HEK293 (cell line): Measurements from ENCODE around the gene ZFR.

Experiments used
- CTCF ChIA-PET: fragments of 350-600 bp; formaldehyde crosslinking; extraction: SDS; loops from one replicate; lab custom pipeline; 2021; ENCODE audit warnings: antibody characterized with exemption; lab: Yijun Ruan, JAX
- POLR2A ChIA-PET: fragments of 300-600 bp; formaldehyde crosslinking; extraction: SDS; loops from one replicate; lab custom pipeline; 2020; ENCODE audit warnings: antibody characterized with exemption, inconsistent platforms; lab: Yijun Ruan, JAX
- H3K27ac ChIP-seq: fragments of 200-500 bp; sonication (Bioruptor generic); 2 replicates; pipeline ENCODE4 v1.5.1; 2014; ENCODE audit warnings: low read depth, low read length, control low read depth, inconsistent platforms; ENCODE audit errors: extremely low read depth
- H3K36me3 ChIP-seq, 2 experiments: fragments of 200-500 bp in 1 of 2; sonication (Bioruptor generic) in 1 of 2; 1 replicate in 1 of 2; 2 replicates in 1 of 2; pipeline ENCODE4 v1.5.1; 2014 to 2017; ENCODE audit warnings: inconsistent platforms in 2 of 2, low read length in 2 of 2; ENCODE audit not compliant: control insufficient read depth in 2 of 2, insufficient read depth in 1 of 2
- H3K4me1 ChIP-seq: fragments of 200-500 bp; sonication (Bioruptor generic); 2 replicates; pipeline ENCODE4 v1.5.1; 2014; ENCODE audit warnings: mild to moderate bottlenecking, low read length, inconsistent platforms; ENCODE audit not compliant: control insufficient read depth, insufficient read depth
- H3K4me3 ChIP-seq: 2 replicates; pipeline ENCODE4 v1.5.1; 2011; ENCODE audit warnings: low read depth, mild to moderate bottlenecking, control low read depth, low read length, moderate library complexity
- H3K9me3 ChIP-seq: fragments of 200-500 bp; sonication (Bioruptor generic); 2 replicates; pipeline ENCODE4 v1.5.1; 2014; ENCODE audit warnings: low read depth, low read length, inconsistent platforms; ENCODE audit not compliant: control insufficient read depth, insufficient read depth
- GLI2 ChIP-seq: fragments of 450-650 bp; formaldehyde crosslinking; IDR thresholded peaks from 2 replicates; pipeline ENCODE4; 2017; ENCODE audit warnings: missing biosample characterization, missing genetic modification characterization, low read depth, borderline replicate concordance
- IKZF3 ChIP-seq: fragments of 450-650 bp; IDR thresholded peaks from 2 replicates; pipeline ENCODE4 v1.5.0; 2018; ENCODE audit warnings: missing biosample characterization, mild to moderate bottlenecking, missing genetic modification characterization, moderate library complexity
- KLF1 ChIP-seq: fragments of 450-650 bp; formaldehyde crosslinking; IDR thresholded peaks from 2 replicates; pipeline ENCODE4 v1.5.1; 2016; ENCODE audit warnings: missing biosample characterization, missing genetic modification characterization
- SALL2 ChIP-seq: fragments of 450-650 bp; formaldehyde crosslinking; IDR thresholded peaks from 2 replicates; pipeline ENCODE4 v1.5.0; 2017; ENCODE audit warnings: missing biosample characterization, mild to moderate bottlenecking, missing genetic modification characterization, borderline replicate concordance
- SCRT1 ChIP-seq: fragments of 450-650 bp; formaldehyde crosslinking; IDR thresholded peaks from 2 replicates; pipeline ENCODE4 v1.5.1; 2016; ENCODE audit warnings: missing biosample characterization, missing genetic modification characterization, borderline replicate concordance
- SCRT2 ChIP-seq: fragments of 450-650 bp; formaldehyde crosslinking; IDR thresholded peaks from 2 replicates; pipeline ENCODE4 v1.5.1; 2016; ENCODE audit warnings: missing biosample characterization, missing genetic modification characterization
- YY2 ChIP-seq: fragments of 450-650 bp; formaldehyde crosslinking; IDR thresholded peaks from 2 replicates; pipeline ENCODE4 v1.5.1; 2016; ENCODE audit warnings: missing biosample characterization, missing genetic modification characterization
- ZBTB17 ChIP-seq: fragments of 450-650 bp; formaldehyde crosslinking; IDR thresholded peaks from 2 replicates; pipeline ENCODE4 v1.5.1; 2016; ENCODE audit warnings: missing biosample characterization, missing genetic modification characterization
- ZBTB20 ChIP-seq: fragments of 450-650 bp; formaldehyde crosslinking; IDR thresholded peaks from 2 replicates; pipeline ENCODE4 v1.5.1; 2016; ENCODE audit warnings: missing biosample characterization, missing genetic modification characterization
- ZFP69B ChIP-seq: fragments of 450-650 bp; formaldehyde crosslinking; IDR thresholded peaks from 2 replicates; pipeline ENCODE4 v1.5.1; 2016; ENCODE audit warnings: missing biosample characterization, missing genetic modification characterization
- ZNF112 ChIP-seq: fragments of 450-650 bp; formaldehyde crosslinking; IDR thresholded peaks from 2 replicates; pipeline ENCODE4 v1.5.0; 2017; ENCODE audit warnings: missing biosample characterization, missing genetic modification characterization
- ZNF133 ChIP-seq: fragments of 450-650 bp; formaldehyde crosslinking; IDR thresholded peaks from 2 replicates; pipeline ENCODE4 v1.5.1; 2016; ENCODE audit warnings: missing biosample characterization, missing genetic modification characterization
- ZNF146 ChIP-seq: fragments of 450-650 bp; formaldehyde crosslinking; IDR thresholded peaks from 2 replicates; pipeline ENCODE4 v1.5.1; 2016; ENCODE audit warnings: missing biosample characterization, missing genetic modification characterization
- ZNF19 ChIP-seq: fragments of 450-650 bp; formaldehyde crosslinking; IDR thresholded peaks from 2 replicates; pipeline ENCODE4; 2016; ENCODE audit warnings: missing biosample characterization, missing genetic modification characterization, low read depth
- ZNF239 ChIP-seq: fragments of 450-650 bp; formaldehyde crosslinking; IDR thresholded peaks from 2 replicates; pipeline ENCODE4 v1.5.1; 2016; ENCODE audit warnings: missing biosample characterization, missing genetic modification characterization
- ZNF24 ChIP-seq: fragments of 450-650 bp; formaldehyde crosslinking; IDR thresholded peaks from 2 replicates; pipeline ENCODE4 v1.5.1; 2016; ENCODE audit warnings: missing biosample characterization, missing genetic modification characterization
- ZNF341 ChIP-seq: fragments of 450-650 bp; formaldehyde crosslinking; IDR thresholded peaks from 2 replicates; pipeline ENCODE4; 2016; ENCODE audit warnings: low read depth, missing biosample characterization, missing genetic modification characterization
- ZNF600 ChIP-seq: fragments of 450-650 bp; formaldehyde crosslinking; IDR thresholded peaks from 2 replicates; pipeline ENCODE4 v1.5.1; 2016; ENCODE audit warnings: missing biosample characterization, missing genetic modification characterization
- ZNF610 ChIP-seq: fragments of 450-650 bp; formaldehyde crosslinking; IDR thresholded peaks from 2 replicates; pipeline ENCODE4 v1.5.1; 2016; ENCODE audit warnings: missing biosample characterization, missing genetic modification characterization, borderline replicate concordance
- ZNF624 ChIP-seq: fragments of 450-650 bp; formaldehyde crosslinking; IDR thresholded peaks from 2 replicates; pipeline ENCODE4 v1.5.1; 2017; ENCODE audit warnings: missing biosample characterization, missing genetic modification characterization
- ZNF701 ChIP-seq: fragments of 450-650 bp; formaldehyde crosslinking; IDR thresholded peaks from 2 replicates; pipeline ENCODE4 v1.5.1; 2016; ENCODE audit warnings: missing biosample characterization, missing genetic modification characterization
- ZNF76 ChIP-seq: fragments of 450-650 bp; formaldehyde crosslinking; IDR thresholded peaks from 2 replicates; pipeline ENCODE4; 2016; ENCODE audit warnings: low read depth, missing biosample characterization, missing genetic modification characterization, borderline replicate concordance
- ZNF791 ChIP-seq: fragments of 450-650 bp; formaldehyde crosslinking; IDR thresholded peaks from 2 replicates; pipeline ENCODE4 v1.5.1; 2016; ENCODE audit warnings: missing biosample characterization, missing genetic modification characterization
- ZSCAN23 ChIP-seq: fragments of 450-650 bp; formaldehyde crosslinking; IDR thresholded peaks from 2 replicates; pipeline ENCODE4 v1.5.1; 2016; ENCODE audit warnings: missing biosample characterization, missing genetic modification characterization
- TF ChIP-seq, protein P1 (sequence below): fragments of 450-650 bp; formaldehyde crosslinking; IDR thresholded peaks from 2 replicates; pipeline ENCODE4 v1.5.0; 2017; ENCODE audit warnings: missing biosample characterization, missing genetic modification characterization, borderline replicate concordance
- TF ChIP-seq, protein P2 (sequence below): fragments of 450-650 bp; formaldehyde crosslinking; IDR thresholded peaks from 2 replicates; pipeline ENCODE4 v1.5.1; 2016; ENCODE audit warnings: missing biosample characterization, missing genetic modification characterization
- TF ChIP-seq, protein P3 (sequence below): IDR thresholded peaks from 2 replicates; pipeline ENCODE4 v1.6.1; 2011; ENCODE audit warnings: mild to moderate bottlenecking, low read depth, low read length, borderline replicate concordance
- TF ChIP-seq, protein P4 (sequence below): fragments of 450-650 bp; formaldehyde crosslinking; IDR thresholded peaks from 2 replicates; pipeline ENCODE4 v1.5.1; 2016; ENCODE audit warnings: missing biosample characterization, missing genetic modification characterization
- TF ChIP-seq, protein P5 (sequence below): fragments of 450-650 bp; formaldehyde crosslinking; IDR thresholded peaks from 2 replicates; pipeline ENCODE4 v1.5.1; 2017; ENCODE audit warnings: missing biosample characterization, missing genetic modification characterization

Gene ZFR

DNA sequence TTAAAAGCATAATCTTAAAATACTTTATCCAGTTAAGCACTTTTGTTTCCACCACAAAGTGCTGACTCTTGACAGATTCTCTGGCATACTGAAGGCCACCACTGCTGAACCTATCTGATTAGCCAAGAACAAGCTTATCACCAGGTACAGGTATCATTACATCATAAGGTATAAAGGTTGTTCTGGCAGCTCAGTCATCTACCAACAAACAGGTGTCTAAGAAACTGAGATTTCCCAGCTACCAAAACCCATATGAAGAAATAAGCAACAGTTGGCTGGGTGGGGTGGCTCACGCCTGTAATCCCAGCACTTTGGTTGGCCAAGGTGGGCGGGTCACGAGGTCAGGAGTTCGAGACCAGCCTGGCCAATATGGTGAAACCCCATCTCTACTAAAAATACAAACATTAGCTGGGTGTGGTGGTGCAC lies 136.8 kb downstream of the ZFR start:
- POLR2A ChIA-PET, result no interaction called here
- H3K36me3 ChIP-seq, result no peaks in the 10 kb centered on the region
- H3K4me1 ChIP-seq, result peaks cover 13% of the 10 kb centered on the region
- CTCF ChIA-PET, result interaction anchor here (0.6 to 1.3 kb wide), 3 partner anchors 22 to 229 kb away, joined by 3 to 8 read pairs (median 5); no protein-coding TSS in a partner anchor
- TF ChIP-seq SCRT1 (tag by site-specific recombination) (peak; percentile 79), SCRT2 (tag by site-specific recombination) (peak; percentile 89), ZNF701 (no peak), KLF1 (peak; percentile 54; the same call in 1 of the 2 replicates), ZNF133 (no peak), ZSCAN23 (no peak), ZBTB20 (tag by site-specific recombination) (no peak), ZNF112 (tag by site-specific recombination) (no peak), ZNF610 (tag by site-specific recombination) (no peak), ZFP69B (tag by site-specific recombination) (no peak), ZNF600 (tag by site-specific recombination) (no peak), GLI2 (tag by site-specific recombination) (no peak)
- TF ChIP-seq, protein P1, sequence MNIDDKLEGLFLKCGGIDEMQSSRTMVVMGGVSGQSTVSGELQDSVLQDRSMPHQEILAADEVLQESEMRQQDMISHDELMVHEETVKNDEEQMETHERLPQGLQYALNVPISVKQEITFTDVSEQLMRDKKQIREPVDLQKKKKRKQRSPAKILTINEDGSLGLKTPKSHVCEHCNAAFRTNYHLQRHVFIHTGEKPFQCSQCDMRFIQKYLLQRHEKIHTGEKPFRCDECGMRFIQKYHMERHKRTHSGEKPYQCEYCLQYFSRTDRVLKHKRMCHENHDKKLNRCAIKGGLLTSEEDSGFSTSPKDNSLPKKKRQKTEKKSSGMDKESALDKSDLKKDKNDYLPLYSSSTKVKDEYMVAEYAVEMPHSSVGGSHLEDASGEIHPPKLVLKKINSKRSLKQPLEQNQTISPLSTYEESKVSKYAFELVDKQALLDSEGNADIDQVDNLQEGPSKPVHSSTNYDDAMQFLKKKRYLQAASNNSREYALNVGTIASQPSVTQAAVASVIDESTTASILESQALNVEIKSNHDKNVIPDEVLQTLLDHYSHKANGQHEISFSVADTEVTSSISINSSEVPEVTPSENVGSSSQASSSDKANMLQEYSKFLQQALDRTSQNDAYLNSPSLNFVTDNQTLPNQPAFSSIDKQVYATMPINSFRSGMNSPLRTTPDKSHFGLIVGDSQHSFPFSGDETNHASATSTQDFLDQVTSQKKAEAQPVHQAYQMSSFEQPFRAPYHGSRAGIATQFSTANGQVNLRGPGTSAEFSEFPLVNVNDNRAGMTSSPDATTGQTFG, result no peak
- TF ChIP-seq, protein P2, sequence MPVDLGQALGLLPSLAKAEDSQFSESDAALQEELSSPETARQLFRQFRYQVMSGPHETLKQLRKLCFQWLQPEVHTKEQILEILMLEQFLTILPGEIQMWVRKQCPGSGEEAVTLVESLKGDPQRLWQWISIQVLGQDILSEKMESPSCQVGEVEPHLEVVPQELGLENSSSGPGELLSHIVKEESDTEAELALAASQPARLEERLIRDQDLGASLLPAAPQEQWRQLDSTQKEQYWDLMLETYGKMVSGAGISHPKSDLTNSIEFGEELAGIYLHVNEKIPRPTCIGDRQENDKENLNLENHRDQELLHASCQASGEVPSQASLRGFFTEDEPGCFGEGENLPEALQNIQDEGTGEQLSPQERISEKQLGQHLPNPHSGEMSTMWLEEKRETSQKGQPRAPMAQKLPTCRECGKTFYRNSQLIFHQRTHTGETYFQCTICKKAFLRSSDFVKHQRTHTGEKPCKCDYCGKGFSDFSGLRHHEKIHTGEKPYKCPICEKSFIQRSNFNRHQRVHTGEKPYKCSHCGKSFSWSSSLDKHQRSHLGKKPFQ (tag by site-specific recombination), result no peak
- TF ChIP-seq, protein P3, sequence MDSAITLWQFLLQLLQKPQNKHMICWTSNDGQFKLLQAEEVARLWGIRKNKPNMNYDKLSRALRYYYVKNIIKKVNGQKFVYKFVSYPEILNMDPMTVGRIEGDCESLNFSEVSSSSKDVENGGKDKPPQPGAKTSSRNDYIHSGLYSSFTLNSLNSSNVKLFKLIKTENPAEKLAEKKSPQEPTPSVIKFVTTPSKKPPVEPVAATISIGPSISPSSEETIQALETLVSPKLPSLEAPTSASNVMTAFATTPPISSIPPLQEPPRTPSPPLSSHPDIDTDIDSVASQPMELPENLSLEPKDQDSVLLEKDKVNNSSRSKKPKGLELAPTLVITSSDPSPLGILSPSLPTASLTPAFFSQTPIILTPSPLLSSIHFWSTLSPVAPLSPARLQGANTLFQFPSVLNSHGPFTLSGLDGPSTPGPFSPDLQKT, result no peak
- TF ChIP-seq, all 188 proteins: peak for 3
- Histone ChIP-seq H3K27ac (no peak overlapping the region), H3K9me3 (no peaks in the 10 kb centered on the region), H3K4me3 (no peak overlapping the region)

DNA sequence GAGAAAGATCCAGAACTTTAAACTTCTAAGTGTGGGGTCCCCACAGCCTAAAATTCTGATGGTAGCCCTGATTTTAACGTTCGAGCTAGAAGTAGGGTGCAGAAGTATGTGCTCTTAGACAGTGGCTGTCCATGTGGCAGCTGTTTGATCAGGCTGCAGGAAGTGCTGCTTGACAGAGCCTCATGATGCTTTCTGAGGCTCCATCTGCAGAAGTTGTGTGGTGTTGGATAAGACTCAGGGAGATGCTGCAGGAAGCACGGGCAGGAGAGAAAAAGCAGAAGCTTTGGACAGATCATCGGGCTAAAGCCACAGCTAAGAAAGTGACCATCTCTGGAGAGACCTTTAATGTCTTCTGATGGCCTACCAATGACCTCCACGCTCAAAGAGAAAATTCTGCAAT lies 139.9 kb downstream of the ZFR start:
- Histone ChIP-seq H3K9me3 (no peaks in the 10 kb centered on the region), H3K4me3 (no peak overlapping the region), H3K4me1 (peaks cover 4% of the 10 kb centered on the region), H3K27ac (no peak overlapping the region), H3K36me3 (no peaks in the 10 kb centered on the region; a peak in 1 of 3 replicates)
- POLR2A ChIA-PET, result no interaction called here
- no peak for TF ChIP-seq ZNF146
- no peak for TF ChIP-seq ZNF791 (tag by site-specific recombination)
- TF ChIP-seq ZNF341, result no peak
- no peak for TF ChIP-seq ZNF19 (tag by site-specific recombination)
- no peak for TF ChIP-seq ZNF24 (tag by site-specific recombination)
- no peak for TF ChIP-seq ZNF239 (tag by site-specific recombination)
- no peak for TF ChIP-seq SALL2 (tag by site-specific recombination)
- TF ChIP-seq, protein P4, sequence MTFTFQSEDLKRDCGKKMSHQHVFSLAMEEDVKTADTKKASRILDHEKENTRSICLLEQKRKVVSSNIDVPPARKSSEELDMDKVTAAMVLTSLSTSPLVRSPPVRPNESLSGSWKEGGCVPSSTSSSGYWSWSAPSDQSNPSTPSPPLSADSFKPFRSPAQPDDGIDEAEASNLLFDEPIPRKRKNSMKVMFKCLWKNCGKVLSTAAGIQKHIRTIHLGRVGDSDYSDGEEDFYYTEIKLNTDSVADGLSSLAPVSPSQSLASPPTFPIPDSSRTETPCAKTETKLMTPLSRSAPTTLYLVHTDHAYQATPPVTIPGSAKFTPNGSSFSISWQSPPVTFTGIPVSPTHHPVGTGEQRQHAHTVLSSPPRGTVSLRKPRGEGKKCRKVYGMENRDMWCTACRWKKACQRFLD (tag by site-specific recombination), result no peak
- no peak for TF ChIP-seq IKZF3 (tag by site-specific recombination)
- TF ChIP-seq, protein P5, sequence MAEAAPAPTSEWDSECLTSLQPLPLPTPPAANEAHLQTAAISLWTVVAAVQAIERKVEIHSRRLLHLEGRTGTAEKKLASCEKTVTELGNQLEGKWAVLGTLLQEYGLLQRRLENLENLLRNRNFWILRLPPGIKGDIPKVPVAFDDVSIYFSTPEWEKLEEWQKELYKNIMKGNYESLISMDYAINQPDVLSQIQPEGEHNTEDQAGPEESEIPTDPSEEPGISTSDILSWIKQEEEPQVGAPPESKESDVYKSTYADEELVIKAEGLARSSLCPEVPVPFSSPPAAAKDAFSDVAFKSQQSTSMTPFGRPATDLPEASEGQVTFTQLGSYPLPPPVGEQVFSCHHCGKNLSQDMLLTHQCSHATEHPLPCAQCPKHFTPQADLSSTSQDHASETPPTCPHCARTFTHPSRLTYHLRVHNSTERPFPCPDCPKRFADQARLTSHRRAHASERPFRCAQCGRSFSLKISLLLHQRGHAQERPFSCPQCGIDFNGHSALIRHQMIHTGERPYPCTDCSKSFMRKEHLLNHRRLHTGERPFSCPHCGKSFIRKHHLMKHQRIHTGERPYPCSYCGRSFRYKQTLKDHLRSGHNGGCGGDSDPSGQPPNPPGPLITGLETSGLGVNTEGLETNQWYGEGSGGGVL (tag by site-specific recombination), result no peak
- no peak for TF ChIP-seq ZBTB20 (tag by site-specific recombination)
- no peak for TF ChIP-seq KLF1
- TF ChIP-seq ZNF76 (tag by site-specific recombination), result no peak
- no peak for TF ChIP-seq YY2 (tag by site-specific recombination)
- no peak for TF ChIP-seq ZFP69B (tag by site-specific recombination)
- no peak for TF ChIP-seq ZBTB17 (tag by site-specific recombination)
- TF ChIP-seq ZNF624, result no peak
- CTCF ChIA-PET, result interaction anchor here (0.7 kb wide), 1 partner anchor 189 kb away, joined by 3 read pairs; no protein-coding TSS in a partner anchor
